Measurements from ENCODE around the gene CDR2L.
"Not testable (repeated sequence)": the region's sequence is repeated elsewhere in the genome, so short reads cannot be mapped to it uniquely, and the experiment has no call there.

The CDR2L gene

DNA sequence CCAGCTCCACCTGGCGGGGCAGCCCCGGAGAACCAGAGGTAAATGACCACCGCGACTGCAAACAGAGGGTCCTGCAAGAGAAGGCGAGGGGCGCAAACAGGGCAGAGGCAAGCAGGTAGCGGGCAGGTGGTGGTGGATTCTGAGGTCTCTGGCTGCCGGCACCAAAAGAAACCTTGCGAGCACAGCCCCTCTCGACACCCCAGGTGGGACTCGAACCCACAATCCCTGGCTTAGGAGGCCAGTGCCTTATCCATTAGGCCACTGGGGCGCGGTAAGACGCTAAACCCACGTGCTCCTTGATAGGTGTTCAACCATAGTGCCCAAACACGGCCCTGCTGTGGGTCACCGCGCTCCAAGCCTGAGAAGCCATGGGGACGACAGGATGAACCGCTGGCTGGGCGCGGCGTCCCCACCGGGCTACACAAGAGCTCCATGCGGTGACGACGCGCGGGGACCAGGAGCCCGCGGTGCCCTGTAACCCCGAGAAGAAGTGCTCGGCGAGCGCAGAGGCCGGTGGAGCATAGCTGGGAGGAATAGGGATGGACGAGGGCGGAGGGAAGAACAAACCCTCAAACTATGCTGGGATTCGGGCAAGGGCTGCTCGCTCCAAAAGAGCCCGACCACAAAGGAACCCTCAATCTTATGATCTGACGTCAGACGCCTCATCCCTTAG, 46.9 kb downstream of the CDR2L start:
- in situ Hi-C loops (cut with HindIII; ENCODE audit: low sequenced_read_pairs) = no loop called here

DNA sequence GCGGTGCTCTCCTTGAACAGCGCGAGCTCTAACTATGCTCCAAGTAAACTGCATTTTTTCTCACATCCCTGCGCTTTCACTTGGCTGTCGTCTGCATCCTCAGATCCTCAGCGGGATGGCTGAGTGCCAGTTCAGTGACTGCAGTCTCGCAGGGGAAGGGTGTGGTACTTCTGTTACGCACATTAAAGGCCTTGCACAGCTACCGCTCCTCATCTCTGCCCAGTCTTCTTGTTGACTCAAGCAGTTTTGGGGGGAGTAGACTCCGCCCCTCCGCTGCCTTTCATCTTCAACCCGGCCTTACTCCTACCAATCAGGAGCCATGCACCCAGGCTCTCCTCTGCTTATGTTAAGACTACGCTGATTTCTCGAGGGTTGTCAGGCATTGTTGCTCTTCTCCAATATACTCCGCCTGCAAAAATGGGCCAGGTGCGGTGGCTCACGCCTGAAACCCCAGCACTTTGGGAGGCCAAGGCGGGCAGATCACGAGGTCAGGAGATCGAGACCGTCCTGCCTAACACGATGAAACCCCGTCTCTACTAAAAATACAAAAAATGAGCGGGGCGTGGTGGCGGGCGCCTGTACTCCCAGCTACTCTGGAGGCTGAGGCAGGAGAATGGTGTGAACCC, 49.3 kb downstream of the CDR2L start:
- in situ Hi-C loops (cut with HindIII; ENCODE audit: low sequenced_read_pairs) = no loop called here

DNA sequence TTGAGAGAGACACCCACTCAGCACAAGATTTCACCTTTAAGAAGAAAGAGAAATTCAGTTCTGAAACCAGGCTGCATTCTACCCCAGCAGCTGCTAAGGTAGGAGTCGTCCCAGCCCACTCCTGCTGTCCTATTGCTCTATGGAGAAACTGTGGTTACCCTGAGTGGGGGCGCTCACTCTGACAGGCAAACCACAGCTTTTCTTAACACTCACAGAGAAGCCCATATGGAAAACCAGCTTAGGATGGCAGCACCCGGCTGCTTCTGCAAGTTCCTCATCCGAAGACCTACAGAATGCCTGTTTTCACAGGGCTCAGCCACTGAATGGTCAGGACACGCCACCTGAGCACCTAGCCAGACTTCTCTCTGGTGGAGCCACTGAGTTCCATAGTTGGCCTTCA, 51.8 kb downstream of the CDR2L start:
- in situ Hi-C loops (cut with HindIII; ENCODE audit: low sequenced_read_pairs) = no loop called here

- in situ Hi-C loops (cut with HindIII; ENCODE audit: low sequenced_read_pairs) = no loop called here
Measured at GRCh38 chr17:75041656-75042280, 54.3 kb downstream of the CDR2L start.

DNA sequence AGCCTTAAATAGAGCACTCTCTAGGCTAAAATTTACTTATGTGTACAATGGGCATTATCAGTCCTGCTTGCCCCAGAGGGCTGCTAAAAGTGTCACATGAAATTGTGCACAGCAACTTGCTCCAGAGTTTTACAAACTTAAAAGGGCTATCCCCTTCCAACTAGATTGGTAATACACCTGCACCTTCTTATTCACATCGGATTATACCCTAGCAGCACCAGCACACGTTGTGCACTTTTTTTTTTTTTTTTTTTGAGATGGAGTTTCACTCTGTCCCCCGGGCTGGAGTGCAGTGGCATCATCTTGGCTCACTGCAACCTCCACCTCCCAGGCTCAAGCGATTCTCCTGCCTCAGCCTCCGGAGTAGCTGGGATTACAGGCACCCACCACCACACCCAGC, 56.4 kb downstream of the CDR2L start:
- in situ Hi-C loops (cut with HindIII; ENCODE audit: low sequenced_read_pairs) = not testable (repeated sequence)

- in situ Hi-C loops (cut with HindIII; ENCODE audit: low sequenced_read_pairs) = no loop called here
Measured at GRCh38 chr17:75044716-75045115, 57.3 kb downstream of the CDR2L start.

DNA sequence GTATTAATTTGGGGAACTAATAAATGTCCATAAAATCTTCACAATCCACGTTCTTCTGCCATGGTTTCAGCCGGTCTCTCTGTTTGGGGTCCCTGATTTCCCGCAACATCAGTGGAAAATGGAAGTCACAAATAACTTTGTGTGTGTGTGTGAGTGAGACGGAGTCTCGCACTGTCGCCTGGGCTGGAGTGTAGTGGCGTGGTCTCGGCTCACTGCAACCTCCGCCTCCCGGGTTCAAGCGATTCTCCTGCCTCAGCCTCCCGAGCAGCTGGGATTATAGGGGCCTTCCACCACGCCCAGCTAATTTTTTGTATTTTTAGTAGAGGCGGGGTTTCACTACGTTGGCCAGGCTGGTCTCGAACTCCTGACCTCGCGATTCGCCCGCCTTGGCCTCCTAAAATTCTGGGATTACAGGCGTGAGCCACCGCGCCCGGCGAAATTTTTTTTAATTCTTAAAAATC, 58.5 kb downstream of the CDR2L start:
- in situ Hi-C loops (cut with HindIII; ENCODE audit: low sequenced_read_pairs) = not testable (repeated sequence)

GRCh38 chr17:75046407-75047289, 59.2 kb downstream of the CDR2L start, which contains the start of the genes ATP5PD and KCTD2:
Gene ATP5PD (minus strand): TSS chr17:75046969. CDS start chr17:75042650, 4,319 bp downstream.
Gene KCTD2 (plus strand): TSS chr17:75047225. CDS start chr17:75047251, 26 bp downstream.
- in situ Hi-C loops (cut with HindIII; ENCODE audit: low sequenced_read_pairs) = no loop called here

- in situ Hi-C loops (cut with HindIII; ENCODE audit: low sequenced_read_pairs) = no loop called here
Measured at GRCh38 chr17:75047398-75048098, 60.1 kb downstream of the CDR2L start.

GRCh38 chr17:75048249-75048878, 60.9 kb downstream of the CDR2L start:
- in situ Hi-C loops (cut with HindIII; ENCODE audit: low sequenced_read_pairs) = no loop called here

DNA sequence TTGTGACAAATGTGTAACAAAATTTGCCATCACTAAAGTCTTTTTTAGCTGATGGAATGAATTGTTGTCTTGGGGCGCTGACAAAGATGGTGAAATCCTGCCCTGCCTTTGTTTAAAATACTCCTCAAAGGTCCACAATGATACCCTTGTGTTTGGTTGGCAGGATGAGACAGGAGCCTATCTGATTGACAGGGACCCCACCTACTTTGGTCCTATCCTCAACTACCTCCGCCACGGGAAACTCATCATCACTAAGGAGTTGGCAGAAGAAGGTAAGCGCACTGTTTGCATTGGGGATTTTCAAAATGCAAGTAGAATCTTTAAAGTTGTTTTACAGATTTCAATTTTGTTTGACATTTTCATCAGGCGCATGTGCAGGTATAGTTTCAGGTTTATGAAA, 61.6 kb downstream of the CDR2L start:
- in situ Hi-C loops (cut with HindIII; ENCODE audit: low sequenced_read_pairs) = no loop called here

DNA sequence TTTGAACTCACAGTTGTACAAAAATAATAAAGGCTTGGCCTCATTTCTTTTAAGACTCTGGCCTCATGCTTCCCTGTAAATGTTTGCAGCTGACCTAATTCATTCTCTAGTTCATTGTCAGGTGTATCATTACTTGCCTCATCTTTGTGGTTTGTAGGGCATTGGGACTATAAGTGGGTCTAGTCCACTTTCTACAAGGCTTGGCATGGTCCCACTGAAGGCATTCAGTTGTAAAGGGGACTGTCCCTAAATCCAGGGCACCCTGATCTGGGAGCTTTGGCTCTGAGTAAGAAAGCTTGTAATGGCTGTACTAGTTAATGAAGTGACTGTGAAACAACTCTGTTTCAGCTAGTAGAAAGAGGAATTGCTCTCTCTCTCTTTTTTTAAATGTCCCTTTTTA, 62.3 kb downstream of the CDR2L start:
- in situ Hi-C loops (cut with HindIII; ENCODE audit: low sequenced_read_pairs) = no loop called here

GRCh38 chr17:75051941-75052340, 64.5 kb downstream of the CDR2L start:
- in situ Hi-C loops (cut with HindIII; ENCODE audit: low sequenced_read_pairs) = no loop called here
